ENCODE measurements around the gene ALX3. TPM values are rescaled to one million over a fixed set of nuclear protein-coding genes. Genes with fewer than 3 reads are reported as not detected.

ALX3 gene
- total RNA-seq, result not detected in 2 replicates

GRCh38 chr1:110070671-110071242 lies at the start of gene ALX3:
ALX3 (minus strand) TSS chr1:110070672; CDS start chr1:110070612, 60 bp downstream.

GRCh38 chr1:110112143-110112542 lies 41.7 kb upstream of the ALX3 start, which contains the start of gene UBL4B:
UBL4B (plus strand) TSS chr1:110112443; CDS start chr1:110112535, 92 bp downstream.

DNA sequence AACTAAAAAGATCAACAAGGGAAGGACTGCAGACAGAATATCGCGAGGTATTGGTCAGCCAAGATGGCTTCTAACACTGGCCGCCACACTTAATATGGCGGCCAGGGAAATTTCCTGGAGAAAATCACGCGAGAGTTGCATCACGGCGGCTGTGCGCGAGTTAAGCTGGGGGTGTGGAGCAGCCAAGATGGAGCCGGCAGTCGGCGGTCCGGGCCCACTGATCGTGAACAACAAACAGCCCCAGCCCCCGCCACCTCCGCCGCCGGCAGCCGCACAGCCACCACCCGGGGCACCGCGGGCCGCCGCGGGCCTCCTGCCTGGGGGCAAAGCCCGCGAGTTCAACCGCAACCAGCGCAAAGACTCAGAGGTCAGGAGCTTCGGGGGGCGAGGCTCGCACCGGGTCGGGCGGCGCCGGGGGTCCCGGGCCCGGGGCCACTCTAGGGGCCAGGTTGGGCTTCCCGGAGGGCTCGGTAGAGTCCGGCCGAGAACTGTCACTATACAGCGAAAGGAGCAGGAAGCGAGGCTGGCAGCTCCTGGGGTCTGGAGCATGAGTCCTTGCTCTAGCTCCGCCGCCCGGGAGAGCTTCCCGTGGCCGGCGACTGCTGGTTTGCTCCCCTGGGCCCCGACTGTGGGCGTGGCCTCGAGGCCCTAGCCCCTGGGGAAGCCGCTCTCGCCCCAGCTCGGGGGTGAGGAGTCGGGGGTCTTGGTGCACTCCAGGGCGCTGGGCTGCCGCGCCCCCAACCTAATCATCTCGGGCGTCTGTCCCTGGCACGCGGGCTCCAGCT lies 35.8 kb downstream of the ALX3 start, which contains the start of gene STRIP1:
TSS of gene STRIP1 (plus strand) at position 174 of the 785 bp plus-strand sequence. CDS start at position 188, 14 bp downstream.

Other genes starting within 250 kb of the ALX3 start
- 85.8 and 90.6 TPM in 2 replicates for gene CSF1, start 159.8 kb downstream of the ALX3 start, total RNA-seq
- gene AHCYL1, start 85.9 kb downstream of the ALX3 start, total RNA-seq, result 79.0 and 85.8 TPM in 2 replicates
- gene STRIP1, start 36.0 kb downstream of the ALX3 start, total RNA-seq, result 53.4 and 60.4 TPM in 2 replicates
- not detected in 2 replicates for gene UBL4B, start 41.8 kb upstream of the ALX3 start, total RNA-seq
- gene SLC6A17, start 79.8 kb upstream of the ALX3 start, total RNA-seq, result under 0.01 and 0.60 TPM in 2 replicates
- gene KCNC4, start 139.6 kb upstream of the ALX3 start, total RNA-seq, result 3.9 and 17.3 TPM in 2 replicates